SH-SY5Y (cell line): ENCODE results near the gene PDXP.

Source experiments
- GATA2 ChIP-seq: IDR thresholded peaks from 2 replicates; pipeline ENCODE4 v1.6.1; 2011; ENCODE audit warnings: mild to moderate bottlenecking, low read depth, low read length
- GATA3 ChIP-seq: IDR thresholded peaks from 2 replicates; pipeline ENCODE4 v1.6.1; 2011; ENCODE audit warnings: low read depth, mild to moderate bottlenecking, low read length, moderate library complexity

DNA sequence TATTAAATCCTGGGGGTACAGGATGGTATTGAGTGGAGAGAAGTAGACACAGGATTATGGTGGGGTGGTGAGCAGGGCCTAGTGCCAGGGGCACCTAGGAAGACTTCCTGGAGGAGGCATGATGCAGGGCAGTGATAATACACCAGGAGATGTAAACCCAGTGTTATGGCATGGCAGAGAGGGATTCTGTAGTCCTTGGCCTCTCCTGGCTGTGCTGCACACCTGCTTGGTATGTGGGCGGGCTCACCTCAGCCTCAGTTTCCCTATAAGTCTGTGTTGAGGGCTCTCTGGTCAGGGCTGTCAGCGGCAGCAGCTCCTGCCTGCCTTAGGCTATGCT, 2.2 kb downstream of the PDXP start:
- TF ChIP-seq GATA2: no peak
- no peak for TF ChIP-seq GATA3
